Stimulated activated CD8-positive, alpha-beta memory T cell treated with anti-CD3 and anti-CD28 coated beads, Interleukin-4, amount 100 ng/mL, for 4 hours (primary cell): Measurements from ENCODE around the gene FHOD3.

Source experiments
- DNase-seq, 2 donors: peaks; one replicate each; pipeline ENCODE4 v3.0.0-alpha.2; 2020; ENCODE audit warnings: low read depth in 2 of 2, low spot score in 1 of 2

Gene FHOD3

GRCh38 chr18:36295880-36296301, 1.6 kb upstream of the FHOD3 start:
- DNase-seq = no peak

GRCh38 chr18:36296650-36297416, 680 bp upstream of the FHOD3 start:
- DNase-seq = no peak

- no peak for DNase-seq
Measured at GRCh38 chr18:36298126-36298741, 721 bp downstream of the FHOD3 start.

- DNase-seq = no peak
Measured at GRCh38 chr18:36299015-36299414, 1.5 kb downstream of the FHOD3 start.

- DNase-seq = no peak
Measured at GRCh38 chr18:36300211-36300610, 2.7 kb downstream of the FHOD3 start.

- DNase-seq = no peak
Measured at GRCh38 chr18:36301884-36302283, 4.4 kb downstream of the FHOD3 start.

GRCh38 chr18:36302676-36303075, 5.2 kb downstream of the FHOD3 start:
- no peak for DNase-seq

GRCh38 chr18:36303211-36303844, 5.8 kb downstream of the FHOD3 start:
- no peak for DNase-seq

GRCh38 chr18:36304723-36305122, 7.2 kb downstream of the FHOD3 start:
- DNase-seq = no peak

- DNase-seq = no peak
Measured at GRCh38 chr18:36305375-36305774, 7.9 kb downstream of the FHOD3 start.

GRCh38 chr18:36307513-36307912, 10.0 kb downstream of the FHOD3 start:
- DNase-seq = no peak

- DNase-seq = no peak
Measured at GRCh38 chr18:36308711-36309435, 11.4 kb downstream of the FHOD3 start.

- no peak for DNase-seq
Measured at GRCh38 chr18:36309436-36310391, 12.2 kb downstream of the FHOD3 start.

- no peak for DNase-seq
Measured at GRCh38 chr18:36311026-36311570, 13.6 kb downstream of the FHOD3 start.

- no peak for DNase-seq
Measured at GRCh38 chr18:36312806-36313395, 15.4 kb downstream of the FHOD3 start.

GRCh38 chr18:36314098-36314497, 16.6 kb downstream of the FHOD3 start:
- DNase-seq = no peak

- no peak for DNase-seq
Measured at GRCh38 chr18:36314754-36315153, 17.2 kb downstream of the FHOD3 start.

GRCh38 chr18:36315736-36316135, 18.2 kb downstream of the FHOD3 start:
- DNase-seq = no peak

- DNase-seq = no peak
Measured at GRCh38 chr18:36316246-36316645, 18.7 kb downstream of the FHOD3 start.
